ENCODE results near the gene NEK6.
A peak's percentile ranks its signal among the peaks of the same experiment; 100 is the strongest.

GRCh38 chr9:124357721-124358361, 100.1 kb downstream of the NEK6 start:
- TF ChIP-seq, protein P1, sequence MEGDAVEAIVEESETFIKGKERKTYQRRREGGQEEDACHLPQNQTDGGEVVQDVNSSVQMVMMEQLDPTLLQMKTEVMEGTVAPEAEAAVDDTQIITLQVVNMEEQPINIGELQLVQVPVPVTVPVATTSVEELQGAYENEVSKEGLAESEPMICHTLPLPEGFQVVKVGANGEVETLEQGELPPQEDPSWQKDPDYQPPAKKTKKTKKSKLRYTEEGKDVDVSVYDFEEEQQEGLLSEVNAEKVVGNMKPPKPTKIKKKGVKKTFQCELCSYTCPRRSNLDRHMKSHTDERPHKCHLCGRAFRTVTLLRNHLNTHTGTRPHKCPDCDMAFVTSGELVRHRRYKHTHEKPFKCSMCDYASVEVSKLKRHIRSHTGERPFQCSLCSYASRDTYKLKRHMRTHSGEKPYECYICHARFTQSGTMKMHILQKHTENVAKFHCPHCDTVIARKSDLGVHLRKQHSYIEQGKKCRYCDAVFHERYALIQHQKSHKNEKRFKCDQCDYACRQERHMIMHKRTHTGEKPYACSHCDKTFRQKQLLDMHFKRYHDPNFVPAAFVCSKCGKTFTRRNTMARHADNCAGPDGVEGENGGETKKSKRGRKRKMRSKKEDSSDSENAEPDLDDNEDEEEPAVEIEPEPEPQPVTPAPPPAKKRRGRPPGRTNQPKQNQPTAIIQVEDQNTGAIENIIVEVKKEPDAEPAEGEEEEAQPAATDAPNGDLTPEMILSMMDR (IDR thresholded peaks at IDR 0.05; ENCODE audit: borderline replicate concordance, extremely low read depth, low read length, poor library complexity, severe bottlenecking), result peak; percentile 18
- no peak for TF ChIP-seq EZH2 (IDR thresholded peaks at IDR 0.05; ENCODE audit: borderline replicate concordance, low read depth, low read length, severe bottlenecking)
